ENCODE results near the gene LAD1. TPM values are rescaled to one million over a fixed set of nuclear protein-coding genes. Genes with fewer than 3 reads are reported as not detected.

Gene LAD1
- total and polyA plus RNA-seq, 2 donors (not counting 1 experiment from before 2014, with no cell fraction given), result not detected

- Histone ChIP-seq H2AFZ (ENCODE audit: low read length) (no peak overlapping the region), H3K4me2 (ENCODE audit: extremely low read depth, insufficient read depth, low read length) (no peak overlapping the region), H3K9ac (ENCODE audit: insufficient read depth, low read length) (no peak overlapping the region), H3K36me3 (ENCODE audit: control insufficient read depth, insufficient read depth, low read length) (no peaks in the 10 kb centered on the region), H3K79me2 (ENCODE audit: control insufficient read depth, insufficient read depth, low read length) (no peaks in the 10 kb centered on the region), H3K27me3 (ENCODE audit: control insufficient read depth, insufficient read depth, low read length) (peaks cover 41% of the 10 kb centered on the region), H3K27ac (ENCODE audit: insufficient read depth, low read length) (no peak overlapping the region), H3K9me3 (ENCODE audit: control insufficient read depth, insufficient read depth, low read depth, low read length) (no peaks in the 10 kb centered on the region), H4K20me1 (ENCODE audit: control insufficient read depth, extremely low read depth, insufficient read depth, low read length) (no peaks in the 10 kb centered on the region), H3K4me3 (replicated peaks in 1 of 4; ENCODE audit: control extremely low read depth in 1 of 4, insufficient read depth in 1 of 4, low read depth in 3 of 4, low read length in 4 of 4) (no peak overlapping the region), H3K4me1 (ENCODE audit: control insufficient read depth, extremely low read depth, insufficient read depth, low read length) (no peaks in the 10 kb centered on the region)
- no peak for DNase-seq (ENCODE audit: low read depth in 2 of 2)
- TF ChIP-seq CTCF (conservative IDR thresholded peaks at IDR 0.05 in 1 of 2, IDR thresholded peaks at IDR 0.05 in 1 of 2; ENCODE audit: low read depth in 1 of 2, low read length in 2 of 2), result no peak
- TF ChIP-seq EZH2 (IDR thresholded peaks at IDR 0.05; ENCODE audit: low read length, missing control alignments), result no peak
These were observed 24.8 kb downstream of the LAD1 start for GRCh38 chr1:201374364-201374763.

- no peaks in the 10 kb centered on the region for H4K20me1 ChIP-seq (ENCODE audit: control insufficient read depth, extremely low read depth, insufficient read depth, low read length)
These were observed 27.3 kb downstream of the LAD1 start for GRCh38 chr1:201371792-201372191.

GRCh38 chr1:201371276-201371675 is 27.8 kb downstream of the LAD1 start:
- H3K9ac ChIP-seq (ENCODE audit: insufficient read depth, low read length), result no peak overlapping the region
- no peak overlapping the region for H3K4me2 ChIP-seq (ENCODE audit: extremely low read depth, insufficient read depth, low read length)
- H3K27me3 ChIP-seq (ENCODE audit: control insufficient read depth, insufficient read depth, low read length), result peaks cover 38% of the 10 kb centered on the region
- H2AFZ ChIP-seq (ENCODE audit: low read length), result no peak overlapping the region
- H3K4me3 ChIP-seq (replicated peaks in 1 of 4; ENCODE audit: control extremely low read depth in 1 of 4, insufficient read depth in 1 of 4, low read depth in 3 of 4, low read length in 4 of 4), result no peak overlapping the region
- H3K27ac ChIP-seq (ENCODE audit: insufficient read depth, low read length), result no peak overlapping the region
- DNase-seq (ENCODE audit: low read depth in 2 of 2), result peak in 1 of 2 donors; percentile 39
- H3K36me3 ChIP-seq (ENCODE audit: control insufficient read depth, insufficient read depth, low read length), result no peaks in the 10 kb centered on the region
- no peaks in the 10 kb centered on the region for H3K4me1 ChIP-seq (ENCODE audit: control insufficient read depth, extremely low read depth, insufficient read depth, low read length)
- no peaks in the 10 kb centered on the region for H3K9me3 ChIP-seq (ENCODE audit: control insufficient read depth, insufficient read depth, low read depth, low read length)
- H3K79me2 ChIP-seq (ENCODE audit: control insufficient read depth, insufficient read depth, low read length), result no peaks in the 10 kb centered on the region
- H4K20me1 ChIP-seq (ENCODE audit: control insufficient read depth, extremely low read depth, insufficient read depth, low read length), result no peaks in the 10 kb centered on the region
- TF ChIP-seq EZH2 (IDR thresholded peaks at IDR 0.05; ENCODE audit: low read length, missing control alignments), result no peak
- TF ChIP-seq CTCF (conservative IDR thresholded peaks at IDR 0.05 in 1 of 2, IDR thresholded peaks at IDR 0.05 in 1 of 2; ENCODE audit: low read depth in 1 of 2, low read length in 2 of 2), result no peak

More at GRCh38 chr1:201371792-201372191, 27.3 kb downstream of the LAD1 start:
- Histone ChIP-seq H3K36me3 (ENCODE audit: control insufficient read depth, insufficient read depth, low read length) (no peaks in the 10 kb centered on the region), H3K27ac (ENCODE audit: insufficient read depth, low read length) (no peak overlapping the region), H3K9ac (ENCODE audit: insufficient read depth, low read length) (no peak overlapping the region), H3K27me3 (ENCODE audit: control insufficient read depth, insufficient read depth, low read length) (peaks cover 42% of the 10 kb centered on the region), H3K79me2 (ENCODE audit: control insufficient read depth, insufficient read depth, low read length) (no peaks in the 10 kb centered on the region), H3K4me1 (ENCODE audit: control insufficient read depth, extremely low read depth, insufficient read depth, low read length) (no peaks in the 10 kb centered on the region), H3K9me3 (ENCODE audit: control insufficient read depth, insufficient read depth, low read depth, low read length) (no peaks in the 10 kb centered on the region), H2AFZ (ENCODE audit: low read length) (no peak overlapping the region), H3K4me3 (replicated peaks in 1 of 4; ENCODE audit: control extremely low read depth in 1 of 4, insufficient read depth in 1 of 4, low read depth in 3 of 4, low read length in 4 of 4) (no peak overlapping the region), H3K4me2 (ENCODE audit: extremely low read depth, insufficient read depth, low read length) (no peak overlapping the region)
- DNase-seq (ENCODE audit: low read depth in 2 of 2), result no peak
- no peak for TF ChIP-seq EZH2 (IDR thresholded peaks at IDR 0.05; ENCODE audit: low read length, missing control alignments)
- TF ChIP-seq CTCF (conservative IDR thresholded peaks at IDR 0.05 in 1 of 2, IDR thresholded peaks at IDR 0.05 in 1 of 2; ENCODE audit: low read depth in 1 of 2, low read length in 2 of 2), result no peak

Data from fibroblast of lung (primary cell).